ENCODE data around the gene MMAB. TPM values are rescaled to one million over a fixed set of nuclear protein-coding genes. Genes with fewer than 3 reads are reported as not detected.

Gene MMAB
- total RNA-seq, 2 donors from 2014 or later = 17.8 to 22.2 TPM

DNA sequence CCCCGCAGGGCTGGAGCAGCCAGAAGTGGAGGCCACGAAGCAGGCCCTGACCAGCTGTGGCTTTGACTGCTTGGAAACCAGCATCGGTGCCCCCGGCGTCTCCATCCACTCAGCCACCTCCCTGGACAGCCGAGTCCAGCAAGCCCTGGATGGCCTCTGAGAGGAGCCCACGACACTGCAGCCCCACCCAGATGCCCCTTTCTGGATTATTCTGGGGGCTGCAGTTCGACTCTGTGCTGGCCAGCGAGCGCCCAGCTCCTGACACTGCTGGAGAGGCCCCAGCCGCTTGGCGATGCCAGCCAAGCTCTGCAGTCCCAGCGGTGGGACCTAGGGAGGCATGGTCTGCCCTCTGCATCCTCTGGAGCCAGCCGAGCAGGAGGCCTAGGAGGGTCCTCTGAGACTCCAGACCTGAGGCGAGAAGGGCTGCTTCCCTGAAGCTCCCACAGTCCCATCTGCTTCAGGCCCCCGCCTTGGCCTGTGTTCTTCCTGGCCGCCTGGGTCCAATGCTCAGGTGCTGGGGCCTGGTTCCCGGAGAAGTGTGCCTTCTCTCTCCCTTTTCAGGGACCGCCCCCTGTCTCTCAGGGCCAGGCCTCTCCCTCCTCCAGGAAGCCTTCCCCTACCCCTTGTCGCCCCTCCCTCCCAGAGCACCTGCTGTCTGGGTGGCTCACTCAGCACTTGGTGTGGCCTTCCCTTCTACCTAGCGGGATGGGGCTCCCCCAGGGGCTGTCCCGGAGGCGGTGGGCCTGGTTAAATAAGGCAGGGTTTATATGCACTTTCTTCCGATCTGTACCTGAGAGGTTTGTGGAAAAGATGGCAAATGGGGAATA lies 23.3 kb upstream of the MMAB start:
- no peaks in the 10 kb centered on the region for H3K27me3 Mint-ChIP-seq
- H3K9me3 Mint-ChIP-seq = no peaks in the 10 kb centered on the region
- H3K36me3 Mint-ChIP-seq (ENCODE audit: low read depth) = no peaks in the 10 kb centered on the region
- peaks cover 18% of the 10 kb centered on the region for H3K4me1 Mint-ChIP-seq
- no peak for ATAC-seq (replicated peaks)
- no peak overlapping the region for H3K4me3 Mint-ChIP-seq
- H3K27ac Mint-ChIP-seq = no peak overlapping the region

DNA sequence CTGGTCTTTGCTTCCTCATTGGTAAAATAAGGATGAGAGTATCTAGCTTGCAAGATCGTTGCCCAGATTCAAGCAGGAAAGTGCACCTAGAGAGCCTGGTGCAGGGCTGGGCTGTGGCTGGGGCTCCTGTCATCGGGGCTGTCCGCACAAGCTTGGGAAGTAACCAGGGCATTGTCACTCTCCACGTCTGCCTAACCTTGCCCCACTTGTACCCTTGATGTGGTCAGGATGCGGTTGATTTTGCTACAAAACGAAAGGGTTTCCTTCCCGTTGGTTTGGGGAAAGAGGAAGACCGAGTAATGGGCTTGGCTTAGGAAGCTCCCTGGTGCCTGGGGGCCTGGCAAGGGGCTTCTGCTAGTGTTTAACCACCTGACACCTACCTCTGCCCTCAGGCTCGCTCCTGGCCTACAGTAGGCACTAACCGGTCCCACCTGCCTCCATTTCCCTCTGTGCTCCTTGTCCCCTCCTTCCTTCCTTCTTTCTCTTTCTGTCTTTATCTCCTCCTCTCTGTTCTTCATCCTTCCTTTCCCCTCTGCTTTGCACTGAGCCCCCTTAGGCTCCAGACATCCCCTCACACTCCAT lies 22.1 kb upstream of the MMAB start:
- peak; percentile 97 for ATAC-seq (replicated peaks)
- Mint-ChIP-seq H3K9me3 (no peaks in the 10 kb centered on the region), H3K27ac (no peak overlapping the region)

DNA sequence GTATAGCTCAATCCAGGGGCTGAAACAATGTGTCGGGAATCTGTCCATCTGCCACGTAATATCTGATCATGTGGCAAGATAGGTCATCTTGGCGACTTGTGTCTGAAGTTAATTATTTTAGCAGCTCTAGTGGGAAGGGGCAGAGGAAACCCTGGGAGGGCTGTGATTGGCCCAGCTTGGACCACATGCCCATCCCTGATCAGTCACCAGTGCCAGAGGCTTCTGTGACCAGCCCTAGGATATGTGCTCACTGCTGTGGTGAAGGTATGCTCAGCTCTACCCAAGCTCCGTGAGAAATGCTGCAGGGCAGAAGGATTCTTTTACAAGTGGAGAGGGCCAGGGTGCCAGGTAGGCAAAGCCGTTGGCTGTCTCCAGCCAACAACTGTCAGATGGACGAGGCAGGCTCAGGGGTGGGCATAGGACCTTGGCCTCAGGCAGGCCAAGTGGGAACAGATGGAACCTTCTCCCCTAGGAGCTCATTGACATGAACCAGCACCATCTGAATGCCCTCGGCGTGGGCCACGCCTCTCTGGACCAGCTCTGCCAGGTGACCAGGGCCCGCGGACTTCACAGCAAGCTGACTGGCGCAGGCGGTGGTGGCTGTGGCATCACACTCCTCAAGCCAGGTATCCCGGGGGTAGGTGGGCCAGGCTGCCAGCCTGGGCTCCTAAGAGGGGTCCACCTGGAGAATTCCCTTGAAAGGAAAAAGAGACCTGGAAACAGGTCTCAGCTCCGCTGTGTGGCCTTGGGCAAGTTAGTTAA lies 21.4 kb upstream of the MMAB start:
- no peak overlapping the region for H3K27ac Mint-ChIP-seq
- H3K4me3 Mint-ChIP-seq = no peak overlapping the region
- no peaks in the 10 kb centered on the region for H3K9me3 Mint-ChIP-seq
- no peaks in the 10 kb centered on the region for H3K36me3 Mint-ChIP-seq (ENCODE audit: low read depth)
- peaks cover 18% of the 10 kb centered on the region for H3K4me1 Mint-ChIP-seq
- no peaks in the 10 kb centered on the region for H3K27me3 Mint-ChIP-seq
- no peak for ATAC-seq (replicated peaks)

More for the DNA sequence above, 22.1 kb upstream of the MMAB start:
- no peaks in the 10 kb centered on the region for H3K36me3 Mint-ChIP-seq (ENCODE audit: low read depth)
- H3K27me3 Mint-ChIP-seq = no peaks in the 10 kb centered on the region
- peaks cover 18% of the 10 kb centered on the region for H3K4me1 Mint-ChIP-seq
- no peak overlapping the region for H3K4me3 Mint-ChIP-seq

DNA sequence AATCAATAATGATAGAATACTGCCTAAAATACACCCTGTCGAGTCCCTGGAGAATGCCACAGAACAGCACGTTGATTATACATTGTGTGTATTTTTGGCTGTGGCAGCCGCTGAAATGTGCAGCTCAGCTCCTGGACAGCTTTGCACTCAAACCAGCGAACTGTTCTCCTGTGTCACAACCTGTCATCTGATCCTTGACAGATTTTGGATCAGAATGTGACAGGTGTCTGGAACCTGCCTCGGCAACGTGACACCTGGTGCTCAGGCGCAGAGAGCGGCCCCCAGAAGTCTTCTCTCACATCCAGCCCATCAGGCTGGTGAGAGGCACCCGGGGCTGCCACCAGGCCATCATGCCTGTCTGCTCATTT lies 19.6 kb upstream of the MMAB start:
- no peaks in the 10 kb centered on the region for H3K27me3 Mint-ChIP-seq
- no peak overlapping the region for H3K4me3 Mint-ChIP-seq
- no peak for ATAC-seq (replicated peaks)
- peaks cover 11% of the 10 kb centered on the region for H3K36me3 Mint-ChIP-seq (ENCODE audit: low read depth)
- no peak overlapping the region for H3K27ac Mint-ChIP-seq
- peaks cover 15% of the 10 kb centered on the region for H3K4me1 Mint-ChIP-seq
- H3K9me3 Mint-ChIP-seq = no peaks in the 10 kb centered on the region

DNA sequence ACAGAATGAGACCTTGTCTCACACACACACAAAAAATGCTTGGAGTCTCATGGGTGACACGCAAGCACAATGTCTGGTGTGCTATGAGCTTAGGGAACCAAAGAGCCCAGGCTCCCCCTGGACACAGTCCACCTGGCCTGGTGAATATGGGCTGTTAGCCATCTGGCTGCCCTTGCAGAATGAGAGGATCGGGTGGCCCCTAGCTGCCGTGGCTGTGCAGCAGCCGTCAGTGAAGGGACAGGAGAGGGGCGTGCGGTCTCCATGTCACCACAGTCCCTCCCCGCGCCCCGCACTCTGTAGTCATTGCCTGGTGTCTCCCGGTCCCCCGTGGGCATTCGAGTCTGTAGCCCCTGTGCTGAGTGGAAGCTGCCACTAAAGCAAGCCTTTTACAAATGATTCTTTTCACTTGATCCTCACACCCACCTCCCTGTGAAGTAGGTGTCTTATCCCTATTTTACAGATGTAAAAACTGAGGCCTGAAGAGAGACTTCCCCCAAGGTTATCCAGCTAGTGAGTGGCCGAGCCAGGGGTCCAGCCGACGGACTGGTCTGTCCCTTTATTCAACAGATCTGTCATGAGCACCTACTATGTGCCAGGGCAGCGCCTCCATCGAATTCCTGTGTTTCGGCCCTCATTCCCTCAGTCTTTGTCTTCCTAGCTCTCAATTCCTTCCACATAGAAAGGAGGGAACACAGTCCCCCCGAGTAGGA lies 19.0 kb upstream of the MMAB start:
- Mint-ChIP-seq H3K36me3 (ENCODE audit: low read depth) (peaks cover 15% of the 10 kb centered on the region), H3K4me3 (no peak overlapping the region), H3K27ac (no peak overlapping the region), H3K27me3 (no peaks in the 10 kb centered on the region), H3K9me3 (no peaks in the 10 kb centered on the region), H3K4me1 (peaks cover 11% of the 10 kb centered on the region)
- ATAC-seq (replicated peaks) = no peak

DNA sequence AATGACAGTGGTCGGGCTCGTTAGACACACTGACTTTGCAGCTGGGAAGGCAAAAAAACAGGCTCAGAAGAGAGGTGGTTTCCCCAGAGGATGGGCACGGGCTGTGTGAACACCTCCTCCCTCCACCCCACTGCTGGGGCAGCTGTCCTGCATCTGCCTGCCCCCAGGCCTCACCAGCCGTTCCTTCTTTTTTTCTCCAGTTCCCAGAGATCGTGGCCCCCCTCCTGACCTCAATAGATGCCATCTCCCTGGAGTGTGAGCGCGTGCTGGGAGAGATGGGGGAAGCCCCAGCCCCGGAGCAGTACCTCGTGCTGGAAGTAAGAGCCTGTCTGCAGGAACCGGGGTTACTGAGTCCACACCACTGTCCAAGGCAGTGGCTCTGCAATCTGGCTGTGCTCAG lies 17.7 kb upstream of the MMAB start:
- Mint-ChIP-seq H3K4me1 (peaks cover 6% of the 10 kb centered on the region), H3K27ac (no peak overlapping the region), H3K36me3 (ENCODE audit: low read depth) (peaks cover 15% of the 10 kb centered on the region), H3K4me3 (no peak overlapping the region), H3K27me3 (no peaks in the 10 kb centered on the region), H3K9me3 (no peaks in the 10 kb centered on the region)
- ATAC-seq (replicated peaks) = no peak

DNA sequence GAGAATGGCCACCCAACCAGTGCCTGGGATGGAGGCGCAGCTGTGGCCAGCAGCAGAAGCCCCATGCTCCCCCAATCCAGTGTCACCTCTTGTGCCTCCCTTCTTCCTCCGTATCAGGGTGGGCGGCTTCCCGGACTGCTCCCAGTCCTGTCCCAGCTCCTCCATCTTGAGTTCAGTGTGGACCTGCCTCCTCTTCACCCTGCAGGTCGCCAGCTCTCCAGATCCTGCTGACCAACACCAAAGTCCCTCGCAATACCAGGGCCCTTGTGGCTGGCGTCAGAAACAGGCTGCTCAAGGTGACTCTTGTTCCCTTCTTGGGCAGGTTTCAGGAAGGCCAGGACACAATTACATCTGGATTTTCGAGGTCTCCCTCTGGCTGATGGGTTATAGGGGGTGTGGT lies 17.3 kb upstream of the MMAB start:
- Mint-ChIP-seq H3K9me3 (no peaks in the 10 kb centered on the region), H3K4me1 (peaks cover 2% of the 10 kb centered on the region), H3K27ac (no peak overlapping the region), H3K36me3 (ENCODE audit: low read depth) (peaks cover 15% of the 10 kb centered on the region), H3K4me3 (no peak overlapping the region), H3K27me3 (no peaks in the 10 kb centered on the region)
- no peak for ATAC-seq (replicated peaks)

DNA sequence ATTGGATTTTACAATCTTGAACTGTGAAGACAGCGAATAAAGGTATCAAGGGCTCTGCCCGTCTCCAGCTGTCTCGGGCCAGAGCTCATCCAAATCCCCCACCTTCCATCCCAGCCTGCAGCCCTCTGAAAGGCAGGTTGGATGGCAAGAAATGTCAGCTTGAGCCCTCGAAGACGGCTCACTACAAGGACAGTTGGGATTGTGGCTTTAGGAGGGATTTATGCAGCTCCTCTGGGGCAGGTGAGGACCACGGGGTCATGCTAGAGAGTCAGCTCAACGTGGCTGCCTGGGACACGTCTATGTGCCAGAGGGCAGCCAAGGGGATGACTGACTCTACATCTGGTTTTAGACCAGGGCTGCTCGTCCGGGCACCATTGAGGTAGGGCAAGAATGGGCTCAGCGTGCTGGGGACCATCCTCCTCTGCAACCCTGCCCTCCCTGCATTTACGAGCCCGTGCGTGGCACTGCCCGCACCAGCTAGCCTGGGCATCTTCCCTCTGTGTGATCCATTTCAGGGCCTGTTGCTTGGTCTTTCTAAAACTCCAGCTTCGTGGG lies 16.5 kb upstream of the MMAB start:
- Mint-ChIP-seq H3K36me3 (ENCODE audit: low read depth) (peaks cover 15% of the 10 kb centered on the region), H3K4me3 (no peak overlapping the region), H3K27me3 (no peaks in the 10 kb centered on the region), H3K4me1 (no peaks in the 10 kb centered on the region), H3K27ac (no peak overlapping the region), H3K9me3 (no peaks in the 10 kb centered on the region)
- no peak for ATAC-seq (replicated peaks)

DNA sequence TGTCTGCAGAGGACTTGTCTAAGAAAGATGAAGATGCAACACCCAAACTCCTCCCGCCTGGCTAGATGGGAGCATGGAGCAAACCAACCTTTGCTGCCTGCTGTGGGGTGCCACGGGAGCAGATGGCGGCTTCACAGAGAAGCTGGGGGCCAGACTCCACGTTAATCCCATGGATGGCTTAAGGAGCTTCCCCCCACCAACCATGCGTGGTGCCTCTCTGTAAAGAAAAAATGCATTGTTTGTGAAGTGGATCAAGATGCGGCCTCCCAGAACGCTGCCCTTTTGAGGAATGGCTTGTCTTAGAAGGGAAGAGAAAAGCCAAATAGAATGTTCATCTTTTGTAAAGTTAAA lies 15.9 kb upstream of the MMAB start:
- peaks cover 15% of the 10 kb centered on the region for H3K36me3 Mint-ChIP-seq (ENCODE audit: low read depth)
- H3K27ac Mint-ChIP-seq = no peak overlapping the region
- ATAC-seq (replicated peaks) = no peak
- H3K27me3 Mint-ChIP-seq = no peaks in the 10 kb centered on the region
- H3K4me1 Mint-ChIP-seq = no peaks in the 10 kb centered on the region
- H3K9me3 Mint-ChIP-seq = no peaks in the 10 kb centered on the region
- H3K4me3 Mint-ChIP-seq = no peak overlapping the region

DNA sequence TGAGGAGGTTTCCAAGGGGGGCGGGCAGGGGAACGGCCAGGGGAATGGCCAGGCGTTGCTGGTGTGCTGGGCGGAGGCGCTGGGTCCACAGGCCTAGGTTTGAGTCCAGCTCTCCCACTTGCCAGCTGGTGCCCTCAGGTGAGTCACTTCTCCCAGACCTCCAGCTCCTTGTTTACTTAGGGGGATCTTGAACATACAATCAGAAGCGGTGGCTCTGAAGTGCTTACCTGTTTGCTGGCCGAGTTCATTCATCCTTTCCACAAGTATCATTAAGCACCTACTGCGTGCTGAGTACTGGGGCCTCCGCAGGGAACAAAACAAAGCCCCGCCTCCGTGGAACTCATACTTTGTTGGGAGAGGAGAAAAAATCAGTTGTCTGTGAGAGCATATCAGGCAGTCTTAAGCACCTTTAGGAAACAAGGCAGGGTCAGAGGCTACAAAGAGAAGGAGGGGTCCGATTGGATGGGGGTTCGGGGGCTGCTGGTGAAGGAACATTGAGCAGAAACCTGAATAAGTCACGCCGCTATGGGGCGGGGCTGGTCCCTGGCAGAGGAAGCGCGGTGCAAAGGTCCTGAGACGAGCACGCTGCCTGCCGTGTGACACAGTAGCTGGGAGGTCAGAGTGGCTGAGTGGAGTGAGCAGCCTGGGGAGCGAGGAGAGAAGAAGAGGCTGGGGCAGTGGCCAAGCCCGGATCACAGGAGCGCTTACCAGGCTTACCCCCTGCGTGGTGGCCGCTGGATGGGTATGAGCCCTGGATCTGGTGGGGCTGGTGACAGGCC lies 15.3 kb upstream of the MMAB start:
- ATAC-seq (replicated peaks) = no peak
- no peaks in the 10 kb centered on the region for H3K9me3 Mint-ChIP-seq
- H3K27me3 Mint-ChIP-seq = no peaks in the 10 kb centered on the region
- H3K27ac Mint-ChIP-seq = no peak overlapping the region
- H3K4me1 Mint-ChIP-seq = no peaks in the 10 kb centered on the region
- peaks cover 15% of the 10 kb centered on the region for H3K36me3 Mint-ChIP-seq (ENCODE audit: low read depth)
- no peak overlapping the region for H3K4me3 Mint-ChIP-seq

DNA sequence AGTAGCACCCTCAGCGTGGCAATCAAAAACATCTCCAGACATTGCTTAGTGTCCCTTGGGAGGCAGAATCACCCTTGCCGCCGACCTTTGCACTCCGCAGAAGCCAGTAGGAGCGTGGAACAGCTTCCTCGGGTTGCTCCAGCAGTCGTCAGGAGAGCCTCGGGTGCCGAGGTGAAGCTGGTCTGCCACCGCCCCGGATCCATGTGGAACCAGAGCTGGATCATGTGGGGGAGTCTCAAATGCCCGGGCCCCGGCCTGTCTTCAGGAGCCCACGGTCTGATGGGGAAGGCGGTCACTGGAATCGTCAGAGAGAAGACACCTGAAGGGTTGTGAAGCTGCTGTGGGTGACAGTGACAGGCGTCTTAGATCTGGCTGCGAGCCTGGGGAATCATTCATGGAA lies 14.6 kb upstream of the MMAB start:
- no peak for ATAC-seq (replicated peaks)
- peaks cover 15% of the 10 kb centered on the region for H3K36me3 Mint-ChIP-seq (ENCODE audit: low read depth)
- H3K9me3 Mint-ChIP-seq = no peaks in the 10 kb centered on the region
- no peaks in the 10 kb centered on the region for H3K27me3 Mint-ChIP-seq
- H3K27ac Mint-ChIP-seq = no peak overlapping the region
- H3K4me3 Mint-ChIP-seq = no peak overlapping the region
- H3K4me1 Mint-ChIP-seq = no peaks in the 10 kb centered on the region

DNA sequence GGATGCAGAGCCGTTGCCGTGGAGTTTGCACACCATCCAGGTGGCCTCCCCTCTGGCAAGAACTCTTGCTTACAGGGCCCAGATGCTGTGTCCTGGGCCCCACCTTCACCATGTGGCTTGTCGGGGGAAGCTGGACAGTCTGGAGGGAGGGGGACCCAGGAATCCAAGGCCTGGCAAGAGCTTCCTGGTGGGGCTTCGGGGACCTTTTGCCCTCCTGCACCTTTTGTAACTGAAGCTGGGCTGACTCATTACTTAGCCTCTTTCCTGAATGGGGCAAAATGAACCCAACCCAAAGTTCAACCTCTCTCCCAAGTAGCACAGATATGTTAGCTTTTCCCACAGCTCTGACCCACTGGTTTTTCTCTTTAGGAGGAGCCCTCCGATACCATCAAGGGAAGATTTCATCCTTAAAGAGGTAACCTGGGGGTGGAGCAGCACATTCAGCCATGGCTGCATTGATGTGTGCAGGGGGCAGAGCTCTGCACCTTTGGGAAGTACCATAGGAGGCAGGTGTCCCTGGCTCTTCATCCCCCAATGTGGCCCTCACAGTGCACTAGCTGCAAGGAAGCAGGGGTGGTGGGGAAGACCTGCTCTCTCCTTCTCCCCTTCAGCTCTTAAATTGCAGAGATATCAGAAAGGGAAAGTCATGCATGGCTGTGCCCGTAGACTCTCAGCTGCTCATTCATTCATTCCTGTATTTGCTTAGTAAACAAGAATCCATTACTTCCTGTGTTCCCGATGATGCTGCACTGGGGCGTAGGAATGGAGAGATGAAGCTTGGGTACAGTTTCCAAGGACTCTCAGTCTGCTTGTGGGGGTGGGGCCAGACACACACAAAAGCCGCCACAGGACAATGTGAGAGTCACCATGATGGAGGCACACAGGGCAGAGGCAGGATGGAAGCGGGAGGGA lies 13.3 kb upstream of the MMAB start:
- no peak for ATAC-seq (replicated peaks)
- Mint-ChIP-seq H3K27ac (no peak overlapping the region), H3K36me3 (ENCODE audit: low read depth) (peaks cover 27% of the 10 kb centered on the region), H3K4me3 (no peak overlapping the region), H3K4me1 (no peaks in the 10 kb centered on the region), H3K27me3 (no peaks in the 10 kb centered on the region), H3K9me3 (no peaks in the 10 kb centered on the region)

DNA sequence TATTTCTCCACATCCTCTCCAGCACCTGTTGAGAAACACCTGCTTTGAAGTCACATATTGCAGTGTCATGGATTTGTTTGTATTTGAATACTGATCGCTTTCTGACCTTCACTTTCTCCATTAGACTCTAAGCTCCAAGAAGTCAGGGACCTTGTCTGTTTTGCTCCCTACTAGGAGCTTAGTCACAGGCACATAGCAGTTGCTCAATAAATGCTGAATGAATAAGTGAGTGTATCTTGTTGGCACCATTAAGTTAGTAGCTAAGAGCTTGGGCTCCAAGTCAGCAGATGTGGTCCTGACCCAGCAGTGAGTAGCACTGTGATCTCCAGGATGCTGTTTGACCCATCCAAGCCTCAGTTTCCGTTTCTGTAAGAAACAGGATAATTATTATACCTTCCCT lies 10.4 kb upstream of the MMAB start:
- H3K9me3 Mint-ChIP-seq = no peaks in the 10 kb centered on the region

More for the DNA sequence above, 10.4 kb upstream of the MMAB start:
- Mint-ChIP-seq H3K27ac (no peak overlapping the region), H3K4me3 (no peak overlapping the region), H3K4me1 (no peaks in the 10 kb centered on the region), H3K27me3 (no peaks in the 10 kb centered on the region), H3K36me3 (ENCODE audit: low read depth) (peaks cover 50% of the 10 kb centered on the region)
- ATAC-seq (replicated peaks) = no peak

All from activated T-helper 17 cell treated with anti-CD3 and anti-CD28 coated beads, Interleukin-2, amount 50 U/mL, for 72 hours (primary cell).